T-helper 1 cell (primary cell): ENCODE data around the gene BEST4.
"Not testable (repeated sequence)": the region's sequence is repeated elsewhere in the genome, so short reads cannot be mapped to it uniquely, and the experiment has no call there.

Experiments used
- DNase-seq, 5 donors: peaks; one replicate each; pipeline ENCODE4 v3.0.0-alpha.2; 2012 to 2020

The BEST4 gene

DNA sequence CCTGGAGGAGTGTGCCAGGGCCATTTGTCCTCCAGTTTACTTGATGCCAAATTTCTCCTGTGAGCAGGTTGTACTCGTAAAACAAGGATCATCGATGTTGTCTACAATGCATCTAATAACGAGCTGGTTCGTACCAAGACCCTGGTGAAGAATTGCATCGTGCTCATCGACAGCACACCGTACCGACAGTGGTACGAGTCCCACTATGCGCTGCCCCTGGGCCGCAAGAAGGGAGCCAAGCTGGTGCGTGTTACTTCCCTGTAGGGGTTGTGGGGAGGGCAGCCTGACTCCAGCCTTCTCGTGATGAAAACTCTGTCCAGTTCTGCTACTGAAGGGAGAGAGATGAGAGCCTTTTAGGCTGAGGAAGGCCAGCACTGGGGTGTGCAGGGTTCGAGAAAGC is 10.4 kb downstream of the BEST4 start:
- no peak for DNase-seq

DNA sequence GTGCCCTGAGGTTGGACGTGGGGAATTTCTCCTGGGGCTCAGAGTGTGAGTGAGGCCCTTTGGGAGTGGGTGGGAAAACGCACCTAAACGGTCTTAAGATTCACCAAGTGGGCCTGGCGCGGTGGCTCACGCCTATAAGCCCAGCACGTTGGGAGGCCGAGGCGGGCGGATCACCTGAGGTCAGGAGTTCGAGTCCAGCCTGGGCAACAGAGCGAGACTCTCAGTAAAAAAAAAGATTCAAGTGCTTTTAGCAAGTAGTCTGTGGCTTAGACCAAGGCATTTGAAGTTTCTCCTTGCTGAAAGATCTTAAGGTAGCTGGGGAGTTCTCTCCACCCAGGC is 11.3 kb downstream of the BEST4 start:
- no peak for DNase-seq

DNA sequence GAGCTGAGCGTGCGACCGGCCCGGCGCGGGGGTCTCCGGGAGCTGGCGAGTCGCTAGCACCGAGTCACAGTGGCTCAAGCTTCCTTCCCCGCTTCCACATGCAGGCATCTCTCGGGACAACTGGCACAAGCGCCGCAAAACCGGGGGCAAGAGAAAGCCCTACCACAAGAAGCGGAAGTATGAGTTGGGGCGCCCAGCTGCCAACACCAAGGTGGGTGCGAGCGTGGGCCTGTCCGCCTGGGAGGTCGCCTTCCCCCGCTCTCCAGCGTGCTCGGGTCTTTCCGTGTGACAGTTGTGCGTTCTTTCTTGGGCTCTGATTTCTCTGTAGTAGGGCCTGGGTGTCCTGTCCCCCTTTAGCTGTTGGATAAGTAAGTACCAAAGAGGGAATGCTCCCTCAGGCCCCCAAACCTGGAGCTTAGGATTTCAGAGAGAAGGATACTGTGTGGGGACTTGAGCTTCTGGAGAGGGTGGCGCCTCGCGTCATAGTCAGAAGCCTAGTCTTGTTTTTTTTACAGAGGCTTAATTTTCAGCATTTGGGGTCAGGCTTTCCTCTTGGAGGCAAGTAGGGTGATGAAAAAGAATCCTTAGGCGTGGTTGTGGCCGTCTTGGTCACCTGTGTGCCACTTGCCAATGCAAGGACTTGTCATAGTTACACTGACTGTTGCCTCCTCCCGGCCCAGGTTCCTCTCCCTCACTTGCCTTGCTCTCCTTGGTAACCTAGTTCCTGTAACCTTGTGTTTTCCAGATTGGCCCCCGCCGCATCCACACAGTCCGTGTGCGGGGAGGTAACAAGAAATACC is 11.8 kb downstream of the BEST4 start:
- DNase-seq = peak in 2 of 5 donors; percentile 33 to 39

DNA sequence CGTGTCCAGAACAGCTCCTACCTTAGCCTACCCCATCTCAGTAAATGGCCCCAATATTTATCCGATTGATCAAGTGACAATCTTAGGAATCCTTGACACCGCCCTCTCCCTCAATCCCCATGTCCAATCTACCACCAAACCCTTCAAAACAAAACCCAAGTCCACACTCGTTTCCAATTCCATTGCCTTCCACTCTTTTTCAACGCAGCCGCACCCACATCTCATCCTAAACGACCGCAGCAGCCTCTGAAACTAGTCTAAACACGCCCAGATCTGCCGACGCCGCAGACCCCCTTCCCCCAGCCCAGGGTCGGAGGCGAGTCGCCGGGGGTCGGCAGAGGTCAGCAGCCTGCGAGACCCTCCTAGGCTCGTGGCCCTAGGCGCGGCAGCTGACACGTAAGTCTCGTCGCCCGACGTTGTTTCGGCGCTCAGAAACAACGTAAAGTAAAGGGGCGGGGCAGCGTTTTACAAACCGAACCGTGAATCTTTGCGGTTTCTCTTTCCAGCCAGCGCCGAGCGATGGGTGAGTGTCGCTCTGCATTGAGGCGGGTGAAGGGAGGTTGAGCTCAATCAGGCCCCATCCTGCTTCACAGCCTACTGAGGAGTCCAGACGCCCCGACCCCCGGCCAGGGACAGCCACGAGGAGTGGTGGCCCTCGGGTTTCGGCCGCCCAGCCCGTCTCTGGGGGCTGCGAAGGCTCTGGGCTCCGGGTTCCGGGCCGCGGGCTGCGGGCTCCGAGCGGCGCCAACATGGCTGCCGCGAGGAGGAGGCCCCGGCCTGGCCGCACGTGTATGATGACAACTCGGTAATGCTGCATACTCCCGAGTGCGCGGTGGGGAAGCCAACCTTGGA is 12.7 kb downstream of the BEST4 start, which contains the start of gene RPS8:
TSS of gene RPS8 (plus strand) at position 463 of the 852 bp plus-strand sequence. CDS start at position 520, 57 bp downstream.
- peak; percentile 69 to 93 (median 80) for DNase-seq

DNA sequence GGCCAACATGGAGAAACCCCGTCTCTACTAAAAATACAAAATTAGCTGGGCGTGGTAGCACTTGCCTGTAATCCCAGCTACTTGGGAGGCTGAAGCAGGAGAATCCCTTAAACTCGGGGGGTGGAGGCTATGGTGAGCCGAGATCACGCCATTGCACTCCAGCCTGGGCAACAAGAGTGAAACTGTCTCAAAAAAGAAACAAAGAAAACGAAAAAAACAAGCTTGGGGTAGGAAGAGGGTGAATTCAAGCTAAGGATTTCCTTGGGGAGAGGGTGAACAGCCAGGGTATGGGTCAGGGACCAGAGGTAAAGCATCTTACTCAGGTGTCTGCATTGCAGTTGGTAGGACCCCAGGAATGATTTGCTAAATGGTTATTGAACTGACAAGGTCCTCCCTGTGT is 21.5 kb downstream of the BEST4 start:
- DNase-seq = not testable (repeated sequence)

DNA sequence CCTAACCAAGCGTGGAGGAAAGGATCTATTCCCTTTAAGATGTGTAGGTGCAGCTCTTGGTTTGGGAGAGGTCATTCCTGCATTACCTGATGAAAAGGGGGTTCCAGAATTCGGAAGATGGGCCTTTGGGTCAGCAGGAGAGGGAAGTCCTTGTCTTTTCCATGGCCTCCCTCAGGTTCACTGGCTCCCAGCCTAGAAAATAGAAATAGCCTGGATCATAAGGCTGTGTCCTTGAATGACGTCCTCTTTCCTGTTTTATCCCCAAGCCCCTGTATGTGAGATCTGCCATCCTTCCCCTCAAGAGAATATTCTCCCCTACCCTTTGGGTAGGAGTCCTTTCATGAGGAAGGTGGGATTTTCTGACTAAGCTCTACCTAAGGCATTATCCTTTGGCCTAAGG is 27.1 kb downstream of the BEST4 start:
- no peak for DNase-seq

DNA sequence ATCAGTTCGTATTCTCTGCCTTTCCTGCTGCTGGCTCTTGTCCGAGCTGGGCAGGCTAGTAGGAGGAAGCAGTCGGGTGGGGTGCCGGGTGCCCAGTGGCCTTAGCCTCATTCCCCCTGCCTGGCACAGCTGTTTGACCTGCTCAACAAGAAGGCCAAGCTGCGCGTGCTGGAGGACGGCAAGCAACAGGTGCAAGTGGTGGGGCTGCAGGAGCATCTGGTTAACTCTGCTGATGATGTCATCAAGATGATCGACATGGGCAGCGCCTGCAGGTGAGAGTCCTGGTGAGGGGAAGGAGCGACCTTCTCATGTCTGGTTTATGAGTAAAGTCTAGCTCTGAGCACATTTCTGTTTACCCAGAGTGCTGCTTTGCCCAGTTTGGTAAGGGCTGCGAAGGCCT is 28.9 kb downstream of the BEST4 start:
- no peak for DNase-seq

DNA sequence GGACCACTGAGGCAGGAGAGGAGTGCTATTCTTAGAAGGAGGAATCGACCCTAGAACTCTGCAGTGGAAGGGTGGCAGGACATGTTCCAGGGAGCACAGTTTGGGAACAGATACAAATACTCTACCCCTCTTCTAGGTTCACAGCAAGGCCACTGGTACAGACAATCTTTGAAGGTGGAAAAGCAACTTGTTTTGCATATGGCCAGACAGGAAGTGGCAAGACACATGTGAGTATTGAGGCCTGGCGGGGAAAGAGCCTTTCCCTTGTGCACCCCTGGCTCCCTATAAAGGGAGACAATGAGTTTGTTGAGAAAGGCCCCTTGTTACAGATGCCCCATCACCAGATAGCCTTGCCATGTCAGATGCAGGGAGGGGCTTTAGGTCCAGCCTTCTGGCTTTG is 30.6 kb downstream of the BEST4 start:
- DNase-seq = no peak

DNA sequence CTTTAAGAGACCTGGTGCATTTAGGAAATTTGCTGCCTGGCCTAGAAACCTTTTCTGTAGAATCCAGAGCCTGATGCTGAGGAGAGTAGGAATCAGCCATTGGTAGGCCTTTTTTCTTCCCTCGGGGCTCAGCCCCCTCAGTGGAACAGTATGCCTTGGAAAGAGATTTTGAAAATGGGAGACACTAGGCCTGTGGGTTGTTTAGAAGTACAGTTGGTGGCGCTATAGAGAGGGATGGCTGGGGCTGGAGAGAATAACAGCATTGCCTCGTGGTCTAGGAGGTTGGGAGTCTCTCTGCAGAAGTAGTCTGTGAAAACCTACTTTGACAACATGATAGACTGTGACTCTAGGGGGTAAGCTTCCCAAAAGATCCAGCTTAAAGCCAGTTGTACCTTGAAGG is 40.1 kb downstream of the BEST4 start:
- DNase-seq = no peak

DNA sequence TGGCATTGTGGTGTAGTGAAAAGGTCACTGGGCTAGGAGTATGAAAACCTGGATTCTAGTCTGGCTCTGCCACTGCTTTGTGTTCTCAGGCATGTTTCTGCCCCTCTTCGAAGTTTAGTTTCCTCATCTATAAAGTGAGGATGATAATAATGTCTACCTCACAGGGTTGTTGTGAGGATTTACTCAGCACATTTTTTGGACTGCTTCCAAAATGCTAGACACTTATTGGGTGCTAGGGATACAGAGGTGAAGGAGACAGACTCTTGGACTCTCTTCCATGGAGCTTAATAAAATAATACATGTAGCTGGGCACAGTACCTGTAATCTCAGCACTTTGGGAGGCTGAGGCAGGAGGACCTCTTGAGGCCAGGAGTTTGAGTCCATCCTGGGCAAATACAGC is 44.8 kb downstream of the BEST4 start:
- DNase-seq = no peak

DNA sequence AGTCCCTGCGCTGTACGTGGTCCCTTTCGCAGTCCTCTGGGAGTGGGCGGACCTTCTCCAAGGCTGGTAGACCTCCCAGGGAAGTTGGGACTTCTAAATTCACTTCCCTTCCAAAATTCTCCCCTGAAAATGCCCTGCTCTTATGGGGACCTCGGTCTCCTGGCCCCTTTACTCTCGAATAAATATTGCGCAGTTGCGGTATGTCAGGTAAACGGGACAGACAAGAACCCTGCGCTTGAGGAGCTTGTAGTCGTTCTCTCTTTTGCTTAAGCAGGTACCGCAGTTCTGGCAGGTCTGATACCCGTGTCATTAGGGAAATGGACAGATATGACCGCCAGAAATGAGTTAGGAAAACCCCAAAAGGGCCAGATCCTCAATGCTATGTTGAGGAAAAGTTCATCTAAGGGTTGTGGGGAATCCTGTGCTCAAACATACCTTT is 47.8 kb downstream of the BEST4 start:
- peak in 1 of 5 donors; percentile 31 for DNase-seq

DNA sequence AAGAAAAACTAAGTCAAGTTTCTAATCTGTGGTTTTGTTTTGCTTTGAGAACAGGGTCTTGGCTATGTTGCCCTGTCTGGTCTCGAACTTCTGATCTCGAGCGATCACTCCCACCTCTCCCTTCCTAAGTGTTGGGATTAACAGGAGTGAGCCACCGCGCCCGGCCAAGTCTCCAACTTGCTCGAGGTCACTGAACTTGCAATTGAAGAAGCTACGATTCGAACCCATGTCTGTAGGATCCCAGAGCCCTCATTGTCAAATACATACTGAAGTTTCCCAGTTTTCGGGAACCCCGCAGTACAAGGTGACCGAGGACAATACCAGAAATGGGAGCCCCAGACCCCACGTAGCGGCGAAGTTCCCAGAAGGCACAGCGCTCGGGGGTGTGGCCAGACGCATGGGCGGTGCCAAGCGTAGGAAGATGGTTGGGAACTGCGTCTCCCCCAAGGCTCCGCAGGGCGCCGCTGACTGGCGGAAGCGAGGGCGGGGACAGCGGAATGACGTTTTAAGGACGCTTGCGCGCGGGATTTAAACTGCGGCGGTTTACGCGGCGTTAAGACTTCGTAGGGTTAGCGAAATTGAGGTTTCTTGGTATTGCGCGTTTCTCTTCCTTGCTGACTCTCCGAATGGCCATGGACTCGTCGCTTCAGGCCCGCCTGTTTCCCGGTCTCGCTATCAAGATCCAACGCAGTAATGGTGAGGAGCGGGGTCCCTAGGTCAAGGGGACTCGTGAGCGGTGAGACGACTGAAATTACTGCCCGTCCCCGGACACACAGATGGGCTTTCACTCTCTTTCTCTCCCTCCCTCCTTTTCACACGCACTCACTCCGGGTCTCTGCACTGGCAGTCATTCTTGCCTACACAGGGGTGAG is 48.4 kb downstream of the BEST4 start, which contains the start of gene KIF2C:
TSS of gene KIF2C (plus strand) at position 531 of the 872 bp plus-strand sequence. CDS start at position 627, 96 bp downstream.
- peak; percentile 92 to 98 (median 94) for DNase-seq

DNA sequence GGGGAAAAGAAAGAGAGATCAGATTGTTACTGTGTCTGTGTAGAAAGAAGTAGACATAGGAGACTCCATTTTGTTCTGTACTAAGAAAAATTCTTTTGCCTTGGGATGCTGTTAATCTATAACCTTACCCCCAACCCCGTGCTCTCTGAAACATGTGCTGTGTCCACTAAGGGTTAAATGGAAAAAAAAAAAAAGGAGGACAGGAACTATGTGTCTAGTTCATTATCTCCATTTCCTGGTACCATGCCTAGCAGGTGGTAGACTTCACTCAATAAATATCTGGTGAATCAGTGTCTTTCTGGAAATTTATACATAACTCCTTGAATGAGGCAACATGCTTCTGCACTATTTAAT is 49.0 kb downstream of the BEST4 start:
- DNase-seq = not testable (repeated sequence)

DNA sequence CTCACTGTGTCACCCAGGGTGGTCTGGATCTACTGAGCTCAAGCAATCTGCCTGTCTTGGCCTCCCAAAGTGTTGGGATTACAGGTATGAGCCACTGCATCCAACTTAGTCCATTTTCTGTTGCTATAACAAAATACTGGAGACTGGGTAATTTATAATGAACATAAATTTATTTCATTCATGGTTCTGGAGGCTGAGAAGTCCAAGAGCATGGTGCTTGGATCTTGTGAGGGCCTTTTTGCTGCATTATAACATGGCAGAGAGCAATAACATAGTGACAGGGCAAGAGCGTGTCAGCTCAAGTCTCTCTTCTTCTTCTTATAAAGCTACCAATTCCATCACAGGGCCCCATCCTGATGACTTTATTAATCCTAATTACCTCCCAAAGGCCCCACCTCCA is 52.0 kb downstream of the BEST4 start:
- no peak for DNase-seq

DNA sequence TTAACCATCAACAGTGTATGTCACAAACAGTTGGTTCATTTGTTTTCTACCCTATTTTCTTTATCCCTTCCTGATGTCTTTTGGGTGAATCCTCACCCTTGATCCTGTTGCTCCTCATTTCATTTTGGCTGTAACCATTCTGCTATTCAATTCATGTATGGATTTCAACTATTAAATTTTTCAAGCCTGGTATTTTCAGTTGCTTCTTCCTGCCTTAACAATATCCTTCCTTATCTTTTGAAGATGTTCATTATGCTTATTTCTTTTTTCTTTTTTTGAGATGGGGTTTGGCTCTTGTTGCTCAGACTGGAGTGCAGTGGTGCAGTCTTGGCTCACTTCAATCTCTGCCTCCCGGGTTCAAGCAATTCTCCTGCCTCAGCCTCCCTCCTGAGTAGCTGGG is 54.2 kb downstream of the BEST4 start:
- DNase-seq = no peak
